ENCODE data around the gene DPH3. TPM values are rescaled to one million over a fixed set of nuclear protein-coding genes. Genes with fewer than 3 reads are reported as not detected.

DPH3 gene
- polyA plus RNA-seq, 1 experiment: 11.4 TPM

DNA sequence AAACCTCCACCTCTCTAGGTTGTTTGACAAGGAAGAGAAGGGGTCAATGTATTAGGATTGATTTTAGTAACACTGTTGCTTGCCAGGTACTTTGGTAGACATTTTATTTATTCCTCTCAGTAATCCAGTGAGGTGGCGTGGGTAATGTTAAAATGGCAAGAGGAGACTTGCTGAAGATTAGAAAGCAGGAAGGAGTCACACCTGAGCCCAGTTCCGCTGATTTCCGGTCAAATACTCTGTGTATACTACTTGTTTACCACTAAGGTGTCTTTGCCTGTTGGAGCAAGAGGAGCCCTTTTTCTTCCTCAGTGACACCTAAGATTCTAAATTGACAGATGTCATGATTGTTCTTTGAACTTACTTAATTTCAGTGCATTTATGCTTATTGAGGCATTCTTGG lies 2.0 kb upstream of the DPH3 start:
- Histone ChIP-seq H3K27me3 (ENCODE audit: control insufficient read depth, insufficient read depth, low read length) (no peaks in the 10 kb centered on the region), H3K36me3 (ENCODE audit: control insufficient read depth, insufficient read depth, low read length) (peaks cover 1% of the 10 kb centered on the region; the same call in 1 of the 2 replicates), H3K4me3 (ENCODE audit: low read depth, low read length) (no peak overlapping the region)
- ChIA-PET CTCF (interaction anchor here (1.9 to 3.9 kb wide), 3 partner anchors 24 to 285 kb away, joined by 4 to 41 read pairs (median 16); no protein-coding TSS in a partner anchor), POLR2A (no interaction called here)
- TF ChIP-seq, protein P1, sequence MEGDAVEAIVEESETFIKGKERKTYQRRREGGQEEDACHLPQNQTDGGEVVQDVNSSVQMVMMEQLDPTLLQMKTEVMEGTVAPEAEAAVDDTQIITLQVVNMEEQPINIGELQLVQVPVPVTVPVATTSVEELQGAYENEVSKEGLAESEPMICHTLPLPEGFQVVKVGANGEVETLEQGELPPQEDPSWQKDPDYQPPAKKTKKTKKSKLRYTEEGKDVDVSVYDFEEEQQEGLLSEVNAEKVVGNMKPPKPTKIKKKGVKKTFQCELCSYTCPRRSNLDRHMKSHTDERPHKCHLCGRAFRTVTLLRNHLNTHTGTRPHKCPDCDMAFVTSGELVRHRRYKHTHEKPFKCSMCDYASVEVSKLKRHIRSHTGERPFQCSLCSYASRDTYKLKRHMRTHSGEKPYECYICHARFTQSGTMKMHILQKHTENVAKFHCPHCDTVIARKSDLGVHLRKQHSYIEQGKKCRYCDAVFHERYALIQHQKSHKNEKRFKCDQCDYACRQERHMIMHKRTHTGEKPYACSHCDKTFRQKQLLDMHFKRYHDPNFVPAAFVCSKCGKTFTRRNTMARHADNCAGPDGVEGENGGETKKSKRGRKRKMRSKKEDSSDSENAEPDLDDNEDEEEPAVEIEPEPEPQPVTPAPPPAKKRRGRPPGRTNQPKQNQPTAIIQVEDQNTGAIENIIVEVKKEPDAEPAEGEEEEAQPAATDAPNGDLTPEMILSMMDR (IDR thresholded peaks at IDR 0.05; ENCODE audit: insufficient read depth, low read depth, low read length): no peak
- DNase-seq (ENCODE audit: low read depth): no peak

DNA sequence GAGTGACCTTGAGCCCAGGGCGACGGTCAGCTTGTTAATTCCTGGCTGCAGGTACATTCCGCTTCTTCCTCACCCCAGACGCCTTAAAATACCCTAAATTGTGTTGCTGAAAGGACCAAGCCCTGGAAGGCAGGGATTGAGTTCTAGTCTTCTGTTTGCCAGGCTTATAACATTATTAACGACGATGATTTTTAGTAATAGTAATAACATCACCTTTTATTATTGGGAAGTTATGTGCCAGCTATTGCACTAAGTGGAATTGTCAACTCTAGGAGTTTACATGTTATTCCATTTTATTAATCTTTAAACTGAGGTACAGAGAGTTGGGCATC lies 678 bp upstream of the DPH3 start:
- peak overlapping the region; percentile 96 for H3K4me3 ChIP-seq (ENCODE audit: low read depth, low read length)
- TF ChIP-seq, protein P1 (IDR thresholded peaks at IDR 0.05; ENCODE audit: insufficient read depth, low read depth, low read length): no peak
- CTCF ChIA-PET: interaction anchor here (0.5 to 3.0 kb wide), 10 partner anchors 18 to 784 kb away, joined by 3 to 24 read pairs (median 4); no protein-coding TSS in a partner anchor
- no peaks in the 10 kb centered on the region for H3K27me3 ChIP-seq (ENCODE audit: control insufficient read depth, insufficient read depth, low read length)
- peaks cover 1% of the 10 kb centered on the region; the same call in 1 of the 2 replicates for H3K36me3 ChIP-seq (ENCODE audit: control insufficient read depth, insufficient read depth, low read length)
- POLR2A ChIA-PET: interaction anchor here (0.6 kb wide), 1 partner anchor 204 kb away, joined by 4 read pairs; no protein-coding TSS in a partner anchor
- no peak for DNase-seq (ENCODE audit: low read depth)

DNA sequence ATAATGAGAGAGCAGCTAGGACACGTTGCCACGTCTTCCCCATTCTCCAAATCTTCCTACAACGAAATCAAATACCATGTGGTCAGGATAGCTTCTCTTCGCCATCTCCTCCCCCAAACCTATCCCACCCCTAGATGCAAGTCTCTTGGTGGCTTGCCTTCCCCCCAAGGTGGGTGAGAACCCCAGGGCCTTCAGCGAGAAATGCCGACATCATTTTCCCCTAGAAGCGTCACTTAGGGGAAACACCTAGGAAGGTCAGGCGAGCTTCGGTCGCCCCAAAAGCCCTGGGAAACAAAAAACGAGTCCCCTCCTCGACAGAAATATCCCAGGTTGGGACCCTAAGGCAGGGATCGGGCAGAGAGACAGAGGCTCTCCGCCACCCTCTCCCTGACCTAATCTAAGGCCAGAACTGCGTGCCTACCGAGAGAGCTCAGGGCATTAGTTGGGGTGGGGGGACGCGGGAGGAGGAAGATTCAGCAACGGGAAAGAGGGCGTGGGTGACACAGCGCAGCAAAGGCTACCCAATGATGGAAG lies 502 bp downstream of the DPH3 start:
- DNase-seq (ENCODE audit: low read depth): no peak
- Histone ChIP-seq H3K27me3 (ENCODE audit: control insufficient read depth, insufficient read depth, low read length) (no peaks in the 10 kb centered on the region), H3K4me3 (ENCODE audit: low read depth, low read length) (peak overlapping the region; percentile 96), H3K36me3 (ENCODE audit: control insufficient read depth, insufficient read depth, low read length) (peaks cover 1% of the 10 kb centered on the region; the same call in 1 of the 2 replicates)
- TF ChIP-seq, protein P1 (IDR thresholded peaks at IDR 0.05; ENCODE audit: insufficient read depth, low read depth, low read length): no peak
- POLR2A ChIA-PET: no interaction called here
- CTCF ChIA-PET: interaction anchor here (0.7 to 3.0 kb wide), 8 partner anchors 16 to 656 kb away, joined by 3 to 24 read pairs (median 4); no protein-coding TSS in a partner anchor

DNA sequence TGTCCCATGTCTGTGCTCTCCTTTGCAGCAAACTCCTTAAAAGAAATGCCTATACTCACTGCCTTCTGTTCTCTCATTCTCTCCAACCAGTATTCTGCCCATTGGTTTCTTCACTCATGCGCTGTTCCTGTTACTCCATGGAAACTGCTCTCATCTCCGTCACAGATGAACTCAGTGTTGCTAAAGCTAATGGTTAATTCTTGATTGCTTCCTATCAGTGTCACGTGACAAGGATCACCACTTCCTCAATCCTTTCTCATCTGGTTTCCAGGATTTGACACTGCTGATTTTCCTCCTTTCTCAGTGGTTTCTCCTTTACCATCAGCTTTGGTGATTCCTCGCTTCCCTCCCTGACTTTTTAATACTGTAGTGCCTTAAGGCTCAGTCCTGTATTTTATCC lies 2.6 kb downstream of the DPH3 start:
- Histone ChIP-seq H3K36me3 (ENCODE audit: control insufficient read depth, insufficient read depth, low read length) (peaks cover 3% of the 10 kb centered on the region), H3K27me3 (ENCODE audit: control insufficient read depth, insufficient read depth, low read length) (no peaks in the 10 kb centered on the region), H3K4me3 (ENCODE audit: low read depth, low read length) (no peak overlapping the region)
- ChIA-PET POLR2A (no interaction called here), CTCF (no interaction called here)
- TF ChIP-seq, protein P1 (IDR thresholded peaks at IDR 0.05; ENCODE audit: insufficient read depth, low read depth, low read length): no peak
- no peak for DNase-seq (ENCODE audit: low read depth)

DNA sequence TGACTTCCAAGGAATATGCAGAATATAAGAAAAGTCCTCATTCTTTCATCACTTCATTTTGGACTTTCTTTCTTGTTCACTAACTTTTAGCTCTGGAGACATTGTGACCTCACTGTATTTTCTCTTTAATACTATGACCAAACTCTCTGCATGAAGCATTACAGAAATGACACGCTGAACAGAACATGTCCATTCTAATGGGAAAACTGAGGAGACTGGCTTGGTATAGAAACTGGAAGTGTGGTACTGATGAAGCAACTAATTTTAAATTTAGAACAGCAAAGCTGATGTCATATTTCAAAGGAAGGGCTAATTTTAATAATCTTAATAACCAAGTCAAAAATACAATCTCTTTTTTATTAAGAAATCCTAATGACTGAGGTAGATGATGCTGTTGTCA lies 4.7 kb downstream of the DPH3 start:
- ChIA-PET POLR2A (no interaction called here), CTCF (interaction anchor here (1.4 kb wide), 1 partner anchor 210 kb away, joined by 3 read pairs; no protein-coding TSS in a partner anchor)
- Histone ChIP-seq H3K27me3 (ENCODE audit: control insufficient read depth, insufficient read depth, low read length) (no peaks in the 10 kb centered on the region), H3K36me3 (ENCODE audit: control insufficient read depth, insufficient read depth, low read length) (peaks cover 3% of the 10 kb centered on the region), H3K4me3 (ENCODE audit: low read depth, low read length) (no peak overlapping the region)
- DNase-seq (ENCODE audit: low read depth): no peak
- TF ChIP-seq, protein P1 (IDR thresholded peaks at IDR 0.05; ENCODE audit: insufficient read depth, low read depth, low read length): no peak
